Activated CD4-positive, alpha-beta memory T cell treated with anti-CD3 and anti-CD28 coated beads for 36 hours (primary cell): ENCODE measurements around the gene PRKAB1. TPM values are rescaled to one million over a fixed set of nuclear protein-coding genes. Genes with fewer than 3 reads are reported as not detected.
A peak's percentile ranks its signal among the peaks of the same experiment; 100 is the strongest.
"Not testable (repeated sequence)": the region's sequence is repeated elsewhere in the genome, so short reads cannot be mapped to it uniquely, and the experiment has no call there.

Experiments
- CTCF ChIA-PET: fragments of 350-600 bp; sonication (Branson Sonifier 250); formaldehyde crosslinking; loops from one replicate; lab custom pipeline; 2021; ENCODE audit warnings: antibody characterized with exemption, inconsistent platforms; lab: Charles Lee
- POLR2A ChIA-PET: fragments of 350-600 bp; sonication (Branson Sonifier 250); formaldehyde crosslinking; loops from one replicate; lab custom pipeline; 2021; ENCODE audit warnings: antibody characterized with exemption; lab: Charles Lee
- DNase-seq: peaks from one replicate; pipeline ENCODE4 v3.0.0-alpha.2; 2020
- H3K27ac Mint-ChIP-seq: one replicate; pipeline ENCODE4 v1.8.0; 2021; ENCODE audit warnings: mixed read lengths
- H3K27me3 Mint-ChIP-seq: one replicate; pipeline ENCODE4 v1.8.0; 2021; ENCODE audit warnings: mixed read lengths
- H3K36me3 Mint-ChIP-seq: one replicate; pipeline ENCODE4 v1.8.0; 2021; ENCODE audit warnings: mixed read lengths
- H3K4me1 Mint-ChIP-seq: one replicate; pipeline ENCODE4 v1.8.0; 2021; ENCODE audit warnings: low read depth, mixed read lengths
- H3K4me3 Mint-ChIP-seq: one replicate; pipeline ENCODE4 v1.8.0; 2021; ENCODE audit warnings: mild to moderate bottlenecking, mixed read lengths
- H3K9me3 Mint-ChIP-seq: one replicate; pipeline ENCODE4 v1.8.0; 2021; ENCODE audit warnings: mixed read lengths
- intact Hi-C: fragments of 100-400 bp; cut with micrococcal nuclease; formaldehyde crosslinking; loops from one replicate; pipeline ENCODE4 v1.15.1; 2023
- total RNA-seq, 2 experiments: library from RNA; stranded (reverse); gene quantifications; one replicate each; pipeline ENCODE4 v1.2.3, GENCODE V29; 2021

PRKAB1 gene
- total RNA-seq: 10 to 100 TPM; 27.3 to 29.3 TPM

- ChIA-PET POLR2A (interaction anchor here (1.2 to 2.3 kb wide), 3 partner anchors 10 to 323 kb away, joined by 3 to 7 read pairs (median 4); no protein-coding TSS in a partner anchor), CTCF (interaction anchor here (0.6 to 2.1 kb wide), 12 partner anchors 9 to 1291 kb away, joined by 3 to 8 read pairs (median 4); partner anchors contain the start of genes BICDL1 and SUDS3)
- intact Hi-C loops: loop anchor here (1.0 to 10.0 kb wide), 5 partner anchors 210 to 1293 kb away; partner anchors contain the start of genes BICDL1, CIT, SUDS3 and TAOK3
- Mint-ChIP-seq H3K27ac (peak within 1 kb of the TSS; percentile 88), H3K4me3 (peak within 1 kb of the TSS; percentile 82), H3K9me3 (no peaks in the 10 kb centered on the region), H3K27me3 (no peaks in the 10 kb centered on the region), H3K36me3 (peaks cover 32% of the 10 kb centered on the region), H3K4me1 (peaks cover 48% of the 10 kb centered on the region)
- peak; percentile 98 for DNase-seq
These were observed at the start of gene PRKAB1 for GRCh38 chr12:119667577-119668323. TSS of gene PRKAB1 (plus strand) at chr12:119668133. CDS start at chr12:119668245, 112 bp downstream.

GRCh38 chr12:119618328-119618896 is 49.5 kb upstream of the PRKAB1 start:
- H3K27ac Mint-ChIP-seq, H3K4me1 Mint-ChIP-seq, intact Hi-C loops, H3K36me3 Mint-ChIP-seq, POLR2A ChIA-PET, H3K4me3 Mint-ChIP-seq, H3K9me3 Mint-ChIP-seq, CTCF ChIA-PET, DNase-seq: not testable (repeated sequence)
- H3K27me3 Mint-ChIP-seq: peaks cover 21% of the 10 kb centered on the region

- peaks cover 8% of the 10 kb centered on the region for H3K9me3 Mint-ChIP-seq
- peaks cover 3% of the 10 kb centered on the region for H3K4me1 Mint-ChIP-seq
- H3K4me3 Mint-ChIP-seq: no peak overlapping the region
- CTCF ChIA-PET: interaction anchor here (0.6 to 1.2 kb wide), 2 partner anchors 28 to 76 kb away, joined by 3 read pairs; no protein-coding TSS in a partner anchor
- H3K27me3 Mint-ChIP-seq: peaks cover 19% of the 10 kb centered on the region
- DNase-seq: no peak
- H3K36me3 Mint-ChIP-seq: peaks cover 7% of the 10 kb centered on the region
- H3K27ac Mint-ChIP-seq: no peak overlapping the region
- POLR2A ChIA-PET: no interaction called here
- intact Hi-C loops: no loop called here
These were observed 47.4 kb upstream of the PRKAB1 start for GRCh38 chr12:119620490-119620889.

- ChIA-PET POLR2A (no interaction called here), CTCF (no interaction called here)
- Mint-ChIP-seq H3K4me3 (no peak overlapping the region), H3K36me3 (peaks cover 7% of the 10 kb centered on the region), H3K27ac (no peak overlapping the region), H3K4me1 (peaks cover 3% of the 10 kb centered on the region), H3K27me3 (peaks cover 19% of the 10 kb centered on the region), H3K9me3 (peaks cover 8% of the 10 kb centered on the region)
- no peak for DNase-seq
- intact Hi-C loops: no loop called here
These were observed 46.1 kb upstream of the PRKAB1 start for GRCh38 chr12:119621878-119622277.

GRCh38 chr12:119624966-119625365 is 43.0 kb upstream of the PRKAB1 start:
- Mint-ChIP-seq H3K9me3 (no peaks in the 10 kb centered on the region), H3K27me3 (peaks cover 18% of the 10 kb centered on the region), H3K4me1 (peaks cover 3% of the 10 kb centered on the region), H3K27ac (no peak overlapping the region), H3K36me3 (no peaks in the 10 kb centered on the region), H3K4me3 (no peak overlapping the region)
- intact Hi-C loops: no loop called here
- POLR2A ChIA-PET: no interaction called here
- DNase-seq: no peak
- CTCF ChIA-PET: no interaction called here

- Mint-ChIP-seq H3K4me1 (no peaks in the 10 kb centered on the region), H3K36me3 (no peaks in the 10 kb centered on the region), H3K27ac (no peak overlapping the region), H3K4me3 (no peak overlapping the region), H3K27me3 (peaks cover 19% of the 10 kb centered on the region), H3K9me3 (no peaks in the 10 kb centered on the region)
- ChIA-PET POLR2A (no interaction called here), CTCF (interaction anchor here (0.9 kb wide), 1 partner anchor 82 kb away, joined by 3 read pairs; no protein-coding TSS in a partner anchor)
- no peak for DNase-seq
- intact Hi-C loops: no loop called here
These were observed 40.8 kb upstream of the PRKAB1 start for GRCh38 chr12:119627019-119627643.

- POLR2A ChIA-PET: no interaction called here
- no peaks in the 10 kb centered on the region for H3K4me1 Mint-ChIP-seq
- H3K27ac Mint-ChIP-seq: no peak overlapping the region
- no peak for DNase-seq
- no peak overlapping the region for H3K4me3 Mint-ChIP-seq
- H3K9me3 Mint-ChIP-seq: no peaks in the 10 kb centered on the region
- intact Hi-C loops: no loop called here
- peaks cover 18% of the 10 kb centered on the region for H3K27me3 Mint-ChIP-seq
- H3K36me3 Mint-ChIP-seq: no peaks in the 10 kb centered on the region
- CTCF ChIA-PET: no interaction called here
These were observed 40.2 kb upstream of the PRKAB1 start for GRCh38 chr12:119627686-119628085.

GRCh38 chr12:119630223-119630780 is 37.6 kb upstream of the PRKAB1 start:
- H3K9me3 Mint-ChIP-seq: no peaks in the 10 kb centered on the region
- intact Hi-C loops: no loop called here
- ChIA-PET POLR2A (no interaction called here), CTCF (no interaction called here)
- DNase-seq: no peak
- no peaks in the 10 kb centered on the region for H3K4me1 Mint-ChIP-seq
- H3K4me3 Mint-ChIP-seq: no peak overlapping the region
- H3K27ac Mint-ChIP-seq: no peak overlapping the region
- no peaks in the 10 kb centered on the region for H3K36me3 Mint-ChIP-seq
- H3K27me3 Mint-ChIP-seq: peaks cover 20% of the 10 kb centered on the region

GRCh38 chr12:119630962-119631550 is 36.9 kb upstream of the PRKAB1 start:
- ChIA-PET CTCF (no interaction called here), POLR2A (no interaction called here)
- no peak overlapping the region for H3K27ac Mint-ChIP-seq
- H3K36me3 Mint-ChIP-seq: no peaks in the 10 kb centered on the region
- no peak for DNase-seq
- H3K4me1 Mint-ChIP-seq: no peaks in the 10 kb centered on the region
- intact Hi-C loops: no loop called here
- H3K27me3 Mint-ChIP-seq: peaks cover 26% of the 10 kb centered on the region
- H3K4me3 Mint-ChIP-seq: no peak overlapping the region
- H3K9me3 Mint-ChIP-seq: no peaks in the 10 kb centered on the region

GRCh38 chr12:119631930-119632678 is 35.8 kb upstream of the PRKAB1 start:
- Mint-ChIP-seq H3K4me1 (no peaks in the 10 kb centered on the region), H3K27me3 (peaks cover 28% of the 10 kb centered on the region), H3K4me3 (no peak overlapping the region), H3K9me3 (no peaks in the 10 kb centered on the region), H3K36me3 (no peaks in the 10 kb centered on the region), H3K27ac (no peak overlapping the region)
- POLR2A ChIA-PET: no interaction called here
- CTCF ChIA-PET: no interaction called here
- no peak for DNase-seq
- intact Hi-C loops: no loop called here

- no peaks in the 10 kb centered on the region for H3K4me1 Mint-ChIP-seq
- H3K27me3 Mint-ChIP-seq: peaks cover 25% of the 10 kb centered on the region
- ChIA-PET POLR2A (interaction anchor here (0.7 kb wide), 1 partner anchor 489 kb away, joined by 3 read pairs; no protein-coding TSS in a partner anchor), CTCF (interaction anchor here (1.5 kb wide), 1 partner anchor 10 kb away, joined by 4 read pairs; no protein-coding TSS in a partner anchor)
- H3K27ac Mint-ChIP-seq: no peak overlapping the region
- no peak for DNase-seq
- no peaks in the 10 kb centered on the region for H3K36me3 Mint-ChIP-seq
- intact Hi-C loops: no loop called here
- H3K9me3 Mint-ChIP-seq: no peaks in the 10 kb centered on the region
- H3K4me3 Mint-ChIP-seq: no peak overlapping the region
These were observed 33.2 kb upstream of the PRKAB1 start for GRCh38 chr12:119634743-119635142.
